H1 (cell line): ENCODE results near the gene GALNT18. TPM values are rescaled to one million over a fixed set of nuclear protein-coding genes. Genes with fewer than 3 reads are reported as not detected.
A peak's percentile ranks its signal among the peaks of the same experiment; 100 is the strongest.

Experiments
- CTCF ChIA-PET: fragments of 300-600 bp; sonication (Branson Sonifier 250); formaldehyde crosslinking; loops from one replicate; lab custom pipeline; 2021; ENCODE audit not compliant: partially characterized antibody; lab: Charles Lee
- POLR2A ChIA-PET: fragments of 300-600 bp; sonication (Branson Sonifier 250); formaldehyde crosslinking; loops from one replicate; lab custom pipeline; 2021; ENCODE audit warnings: inconsistent platforms; ENCODE audit not compliant: partially characterized antibody; lab: Charles Lee
- DNase-seq, 2 experiments: peaks; one replicate each; pipeline versions ENCODE4 v3.0.0 to v3.0.0-alpha.2; 2010 to 2022; ENCODE audit warnings: low spot score in 2 of 2, low read depth in 1 of 2, mixed read lengths in 1 of 2
- FAIRE-seq: peaks from 2 replicates; lab custom pipeline; 2011; peaks lifted over from hg19 to GRCh38; lab: Jason Lieb, UNC
- H2AFZ ChIP-seq: 2 replicates; pipeline ENCODE4 v1.8.1; 2012; ENCODE audit warnings: low read length, inconsistent platforms
- H2AK5ac ChIP-seq: 2 replicates; pipeline ENCODE4 v1.6.1; 2013; ENCODE audit warnings: low read depth, low read length
- H2BK120ac ChIP-seq: replicated peaks from 2 replicates; pipeline ENCODE3; 2013; ENCODE audit warnings: low read depth, low read length, inconsistent platforms
- H2BK12ac ChIP-seq: 2 replicates; pipeline ENCODE4 v1.6.1; 2013; ENCODE audit warnings: low read depth, low read length
- H2BK15ac ChIP-seq: 2 replicates; pipeline ENCODE4 v1.6.1; 2013; ENCODE audit warnings: low read length
- H2BK20ac ChIP-seq: 2 replicates; pipeline ENCODE4 v1.6.1; 2013; ENCODE audit warnings: low read length
- H2BK5ac ChIP-seq: 2 replicates; pipeline ENCODE4 v1.6.1; 2013; ENCODE audit warnings: low read depth, low read length
- H3K14ac ChIP-seq: 2 replicates; pipeline ENCODE4 v1.6.1; 2013; ENCODE audit warnings: inconsistent platforms; ENCODE audit not compliant: insufficient read length
- H3K18ac ChIP-seq: 2 replicates; pipeline ENCODE4 v1.6.1; 2013; ENCODE audit warnings: low read length; ENCODE audit errors: extremely low read depth
- H3K23ac ChIP-seq: 2 replicates; pipeline ENCODE4 v1.6.1; 2013; ENCODE audit warnings: inconsistent platforms; ENCODE audit not compliant: insufficient read length
- H3K23me2 ChIP-seq: 2 replicates; pipeline ENCODE4 v1.6.1; 2013; ENCODE audit warnings: low read depth, low read length
- H3K27ac ChIP-seq: 2 replicates; pipeline ENCODE4 v1.6.1; 2011; ENCODE audit warnings: low read depth, low read length, inconsistent platforms
- H3K27me3 ChIP-seq, 4 experiments: replicated peaks in 1 of 4; 1 replicate in 1 of 4; 2 replicates in 3 of 4; pipeline versions ENCODE4 v1.6.1 to v1.8.1; 2011 to 2013; ENCODE audit warnings: low read length in 3 of 4, mild to moderate bottlenecking in 3 of 4, inconsistent platforms in 2 of 4, mixed read lengths in 2 of 4, moderate library complexity in 1 of 4; ENCODE audit not compliant: control insufficient read depth in 3 of 4, insufficient read depth in 3 of 4; ENCODE audit errors: extremely low read depth in 1 of 4
- H3K36me3 ChIP-seq, 4 experiments: 2 replicates each; pipeline versions ENCODE4 v1.6.1 to v1.8.1; 2011 to 2013; ENCODE audit warnings: mild to moderate bottlenecking in 4 of 4, low read length in 3 of 4, moderate library complexity in 2 of 4, control low read depth in 1 of 4, inconsistent platforms in 1 of 4; ENCODE audit not compliant: insufficient read depth in 4 of 4, control insufficient read depth in 2 of 4
- H3K4ac ChIP-seq: replicated peaks from 2 replicates; pipeline ENCODE3; 2013; ENCODE audit warnings: low read length, low read depth, mixed read lengths, inconsistent platforms; ENCODE audit not compliant: insufficient read length
- H3K4me1 ChIP-seq, 4 experiments: replicated peaks in 1 of 4; 1 replicate in 1 of 4; 2 replicates in 3 of 4; pipeline versions ENCODE4 v1.6.1 to v1.8.1; 2011 to 2013; ENCODE audit warnings: low read length in 3 of 4, inconsistent platforms in 2 of 4, mixed read lengths in 1 of 4; ENCODE audit not compliant: insufficient read depth in 4 of 4, control insufficient read depth in 3 of 4
- H3K4me2 ChIP-seq, 2 experiments: 2 replicates each; pipeline versions ENCODE4 v1.6.1 to v1.8.1; 2011 to 2013; ENCODE audit warnings: low read depth in 2 of 2, low read length in 2 of 2, control low read depth in 1 of 2, inconsistent platforms in 1 of 2, mild to moderate bottlenecking in 1 of 2; ENCODE audit not compliant: insufficient read depth in 1 of 2
- H3K4me3 ChIP-seq, 4 experiments: fragments of 200-600, 300-600 bp in 1 of 4; sonication (generic), shearing (Covaris generic), sonication (Bioruptor Twin) in 1 of 4; 2 replicates each; pipeline versions ENCODE4 v1.5.1 to v1.8.1; 2011 to 2016; ENCODE audit warnings: low read length in 4 of 4, low read depth in 3 of 4, control low read depth in 2 of 4, inconsistent platforms in 2 of 4, mild to moderate bottlenecking in 2 of 4, mixed read lengths in 1 of 4, moderate library complexity in 1 of 4; ENCODE audit not compliant: insufficient read depth in 2 of 4; ENCODE audit errors: extremely low read depth in 1 of 4
- H3K56ac ChIP-seq: replicated peaks from 2 replicates; pipeline ENCODE3; 2013; ENCODE audit warnings: low read depth, mild to moderate bottlenecking, mixed read lengths, low read length, inconsistent platforms; ENCODE audit not compliant: insufficient read length
- H3K79me1 ChIP-seq: 2 replicates; pipeline ENCODE4 v1.6.1; 2013; ENCODE audit warnings: low read depth, low read length, control low read depth
- H3K79me2 ChIP-seq, 2 experiments: 2 replicates each; pipeline versions ENCODE4 v1.6.1 to v1.8.1; 2012 to 2013; ENCODE audit warnings: low read length in 2 of 2, mild to moderate bottlenecking in 2 of 2, inconsistent platforms in 1 of 2; ENCODE audit not compliant: insufficient read depth in 2 of 2, control insufficient read depth in 1 of 2
- H3K9ac ChIP-seq, 4 experiments: replicated peaks in 1 of 4; 1 replicate in 1 of 4; 2 replicates in 3 of 4; pipeline versions ENCODE4 v1.6.1 to v1.8.1; 2011 to 2013; ENCODE audit warnings: low read depth in 3 of 4, low read length in 3 of 4, control low read depth in 2 of 4, mild to moderate bottlenecking in 2 of 4, moderate library complexity in 2 of 4, inconsistent platforms in 1 of 4; ENCODE audit errors: extremely low read depth in 1 of 4
- H3K9me3 ChIP-seq, 2 experiments: 2 replicates each; pipeline versions ENCODE4 v1.6.1 to v1.8.1; 2012 to 2013; ENCODE audit warnings: mild to moderate bottlenecking in 2 of 2, moderate library complexity in 2 of 2, control low read depth in 1 of 2, inconsistent platforms in 1 of 2, low read depth in 1 of 2, low read length in 1 of 2, mixed read lengths in 1 of 2; ENCODE audit not compliant: insufficient read depth in 2 of 2
- H4K20me1 ChIP-seq, 2 experiments: replicated peaks in 1 of 2; 2 replicates each; pipeline versions ENCODE3 to v1.8.1; 2011 to 2013; ENCODE audit warnings: inconsistent platforms in 2 of 2, low read length in 2 of 2, mild to moderate bottlenecking in 1 of 2; ENCODE audit not compliant: insufficient read depth in 2 of 2, control insufficient read depth in 1 of 2
- H4K5ac ChIP-seq: 2 replicates; pipeline ENCODE4 v1.6.1; 2013; ENCODE audit warnings: low read length, low read depth, mixed read lengths, inconsistent platforms; ENCODE audit not compliant: insufficient read length
- H4K8ac ChIP-seq: 2 replicates; pipeline ENCODE4 v1.8.0; 2013; ENCODE audit warnings: mild to moderate bottlenecking, moderate library complexity, low read length, inconsistent platforms; ENCODE audit not compliant: insufficient read depth; ENCODE audit errors: extremely low read depth
- H4K91ac ChIP-seq: replicated peaks from 2 replicates; pipeline ENCODE3; 2013; ENCODE audit warnings: low read length, mixed read lengths, inconsistent platforms; ENCODE audit not compliant: insufficient read length
- KDM5A ChIP-seq: fragments of 200-600 bp; IDR thresholded peaks from 2 replicates; pipeline ENCODE4 v1.7.1; 2012; ENCODE audit warnings: mild to moderate bottlenecking, low read length, inconsistent platforms, mixed read lengths
- SRF ChIP-seq: IDR thresholded peaks from 2 replicates; pipeline ENCODE4 v1.6.1; 2011; ENCODE audit warnings: mild to moderate bottlenecking, low read depth, low read length, moderate library complexity
- WGBS, 2 experiments: shearing (Covaris generic) in 1 of 2; methylation state at CpG; one replicate each; pipeline versions ENCODE4 v1.1.6 to v1.1.7; 2013 to 2015; ENCODE audit warnings: low lambda C conversion rate in 2 of 2, mixed read lengths in 2 of 2, inconsistent platforms in 1 of 2, low coverage in 1 of 2, missing lambda C conversion rate in 1 of 2; ENCODE audit not compliant: insufficient replicate concordance in 2 of 2, insufficient coverage in 1 of 2, insufficient read length in 1 of 2; ENCODE audit errors: extremely low coverage in 1 of 2, missing lambda C conversion rate in 1 of 2; 5-methylcytosine and 5-hydroxymethylcytosine counted together
- polyA plus RNA-seq, 7 experiments: library from polyadenylated mRNA; depleted of rRNA in 3 of 7; stranded (reverse) in 5 of 7; unstranded in 2 of 7; fragments of >200 nt in 5 of 7; fragments of 200-250 nt in 2 of 7; gene quantifications; 1 replicate in 5 of 7; 2 replicates in 1 of 7; 4 replicates in 1 of 7; pipeline versions ENCODE4 v1.2.1 to v1.2.3, GENCODE V29; 2011 to 2013; ENCODE audit warnings: missing spikeins in 2 of 7, mixed read lengths in 2 of 7
- total RNA-seq: library from RNA; stranded (reverse); fragmentation: NEBNext Ultra II Directional; extraction: Animal tissue kit (Norgen Biotek cat#: 25700); gene quantifications from 2 replicates; pipeline ENCODE4 v1.2.1, GENCODE V29; 2021

The GALNT18 gene
- total and polyA plus RNA-seq, 2 of the 8 experiments (the other 6 are each of a cell fraction or from before 2014, with no cell fraction given): 6.0 to 9.4 TPM

GRCh38 chr11:11261629-11262028, 360.2 kb downstream of the GALNT18 start:
- Histone ChIP-seq H3K56ac (no peak overlapping the region), H2BK12ac (0 out of 2 replicates have a peak overlapping the region, but pooled peaks have one; percentile 19), H3K27ac (no peak overlapping the region), H2BK15ac (no peak overlapping the region)
- TF ChIP-seq SRF: no peak
- TF ChIP-seq KDM5A: no peak
- TF ChIP-seq, all 59 proteins: peak for 0
- Histone ChIP-seq H3K9me3 (no peaks in the 10 kb centered on the region), H4K8ac (0 out of 2 replicates have a peak overlapping the region, but pooled peaks have one; percentile 20), H2AK5ac (no peak overlapping the region), H2BK120ac (no peak overlapping the region), H3K4me3 (no peak overlapping the region), H4K91ac (no peak overlapping the region), H2AFZ (peak overlapping the region; percentile 91; the same call in 1 of the 2 replicates), H3K27me3 (no peaks in the 10 kb centered on the region), H3K14ac (no peak overlapping the region), H4K5ac (no peak overlapping the region), H3K23me2 (no peaks in the 10 kb centered on the region), H3K4me1 (peaks cover 0 to 7% (median 2%) of the 10 kb centered on the region in 4 experiments; a peak in 3 of 7 replicates), H3K36me3 (no peaks in the 10 kb centered on the region; a peak in 1 of 8 replicates), H4K20me1 (no peaks in the 10 kb centered on the region), H2BK20ac (no peak overlapping the region), H3K18ac (peak overlapping the region; percentile 15; the same call in 1 of the 2 replicates), H3K4me2 (no peak overlapping the region; a peak in 1 of 4 replicates), H2BK5ac (no peak overlapping the region), H3K79me2 (no peaks in the 10 kb centered on the region), H3K79me1 (no peaks in the 10 kb centered on the region), H3K9ac (no peak overlapping the region), H3K23ac (no peak overlapping the region), H3K4ac (no peak overlapping the region)
- no peak for FAIRE-seq
- no peak for DNase-seq
- ChIA-PET POLR2A (no interaction called here), CTCF (interaction anchor here (0.7 to 3.0 kb wide), 10 partner anchors 14 to 526 kb away, joined by 3 to 18 read pairs (median 4); no protein-coding TSS in a partner anchor)
- 79% methylated on average over 5 of the region's 5 CpGs; no CpG with 5 or more reads in 1 of the 2 experiments for WGBS, 2 experiments
